Putamen (tissue), 1 donor: Measurements from ENCODE around the gene NOSIP.

Source experiments
- DNase-seq: peaks from one replicate; pipeline ENCODE4 v3.0.0-alpha.2; 2016; ENCODE audit warnings: low spot score

The NOSIP gene

GRCh38 chr19:49570997-49571676, 9.2 kb downstream of the NOSIP start:
- DNase-seq: no peak

- peak; percentile 64 for DNase-seq
These were observed 10.1 kb downstream of the NOSIP start for GRCh38 chr19:49570138-49570856.

GRCh38 chr19:49567861-49568441, 12.4 kb downstream of the NOSIP start:
- DNase-seq: no peak

GRCh38 chr19:49566302-49566701, 14.1 kb downstream of the NOSIP start:
- no peak for DNase-seq

- DNase-seq: no peak
These were observed 15.1 kb downstream of the NOSIP start for GRCh38 chr19:49565261-49565660.

GRCh38 chr19:49564616-49565045, 15.7 kb downstream of the NOSIP start:
- DNase-seq: no peak

GRCh38 chr19:49560358-49560900, 19.9 kb downstream of the NOSIP start:
- DNase-seq: peak; percentile 55

GRCh38 chr19:49559928-49560327, 20.4 kb downstream of the NOSIP start:
- DNase-seq: no peak

GRCh38 chr19:49559443-49559842, 20.9 kb downstream of the NOSIP start:
- no peak for DNase-seq

GRCh38 chr19:49558591-49558990, 21.8 kb downstream of the NOSIP start:
- DNase-seq: no peak

- no peak for DNase-seq
These were observed 22.6 kb downstream of the NOSIP start for GRCh38 chr19:49557641-49558325.

GRCh38 chr19:49556412-49557398, 23.7 kb downstream of the NOSIP start:
- no peak for DNase-seq

- no peak for DNase-seq
These were observed 24.6 kb downstream of the NOSIP start for GRCh38 chr19:49555600-49556411.

- no peak for DNase-seq
These were observed 25.6 kb downstream of the NOSIP start for GRCh38 chr19:49554701-49555181.

- DNase-seq: no peak
These were observed 26.7 kb downstream of the NOSIP start for GRCh38 chr19:49553451-49554271.

- no peak for DNase-seq
These were observed 27.6 kb downstream of the NOSIP start for GRCh38 chr19:49552749-49553148.

GRCh38 chr19:49551531-49551930, 28.8 kb downstream of the NOSIP start:
- no peak for DNase-seq

GRCh38 chr19:49549045-49549444, 31.3 kb downstream of the NOSIP start:
- DNase-seq: no peak
